ENCODE results near the gene NRIP1. TPM values are rescaled to one million over a fixed set of nuclear protein-coding genes. Genes with fewer than 3 reads are reported as not detected.

Gene NRIP1
- total and polyA plus RNA-seq, 8 donors = 22.6 to 30.5 (median 27.6) TPM

DNA sequence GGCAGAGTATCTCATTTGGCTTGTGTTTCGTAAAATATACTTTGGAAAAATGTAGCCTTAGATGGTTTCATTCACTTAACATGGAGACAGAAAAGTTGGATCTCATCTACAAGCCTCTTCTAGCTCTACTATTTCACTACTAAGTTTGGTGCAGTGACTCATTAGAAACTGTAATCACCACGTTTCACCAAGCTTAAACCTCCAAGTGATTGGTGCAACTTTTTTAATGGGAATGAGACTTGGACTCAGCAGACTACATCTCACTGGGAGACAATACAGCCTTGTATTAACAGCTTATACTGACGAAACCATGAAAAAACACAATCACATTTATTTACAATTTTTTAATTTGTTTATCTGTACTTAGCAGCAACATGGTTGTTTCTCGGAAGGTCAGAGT lies 29.9 kb upstream of the NRIP1 start:
- Histone ChIP-seq H3K27me3 (no peaks in the 10 kb centered on the region), H3K4me3 (no peak overlapping the region), H3K4me1 (no peaks in the 10 kb centered on the region), H3K36me3 (no peaks in the 10 kb centered on the region), H3K27ac (no peak overlapping the region), H3K9me3 (no peaks in the 10 kb centered on the region)
- ATAC-seq (no peak), DNase-seq (no peak)
- no peak for TF ChIP-seq CTCF (IDR thresholded peaks at IDR 0.05)
- intact Hi-C loops (cut with DNase I) = no loop called here

DNA sequence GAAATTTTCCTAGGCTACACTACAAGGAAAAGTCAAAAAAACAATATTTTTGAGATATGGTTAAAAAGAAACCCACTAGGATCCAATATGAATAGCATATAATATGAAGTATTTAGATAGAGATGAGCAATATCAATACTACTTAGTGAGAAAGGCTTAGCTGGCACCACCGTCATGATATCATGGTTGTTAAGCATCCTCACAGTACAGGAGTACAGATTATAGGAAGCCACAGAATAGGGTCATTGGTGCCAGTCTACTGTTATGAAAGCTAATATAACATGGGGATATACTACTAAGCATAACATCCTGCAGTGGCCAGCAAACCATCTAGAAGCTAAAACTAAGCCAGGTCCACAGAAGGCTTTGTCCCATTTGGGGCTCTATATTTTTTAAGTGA lies 28.4 kb upstream of the NRIP1 start:
- ATAC-seq (no peak), DNase-seq (no peak)
- intact Hi-C loops (cut with DNase I) = no loop called here
- no peak overlapping the region for H3K27ac ChIP-seq
- no peaks in the 10 kb centered on the region for H3K9me3 ChIP-seq
- no peaks in the 10 kb centered on the region for H3K27me3 ChIP-seq
- H3K36me3 ChIP-seq = no peaks in the 10 kb centered on the region
- no peak overlapping the region for H3K4me3 ChIP-seq
- no peaks in the 10 kb centered on the region for H3K4me1 ChIP-seq
- no peak for TF ChIP-seq CTCF (IDR thresholded peaks at IDR 0.05)

DNA sequence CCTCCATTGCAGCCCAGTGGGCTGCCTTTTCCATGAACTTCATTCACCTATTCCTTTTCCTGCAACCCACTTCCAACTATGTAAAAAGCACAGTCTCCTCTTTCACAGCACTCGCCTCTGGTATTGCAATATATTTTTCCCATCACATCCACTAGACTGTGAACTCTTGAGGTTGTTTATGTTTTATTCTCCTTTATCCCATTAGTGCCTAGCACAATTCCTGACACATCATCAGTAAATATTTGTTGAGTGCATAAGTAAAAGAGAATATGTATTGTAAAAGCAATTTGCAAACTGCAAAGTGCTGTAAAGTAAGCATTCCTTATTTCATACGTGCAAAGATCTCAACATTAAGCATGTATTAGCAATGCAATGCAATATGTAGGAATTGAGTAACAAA lies 27.9 kb upstream of the NRIP1 start:
- intact Hi-C loops (cut with DNase I) = no loop called here
- H3K4me1 ChIP-seq = no peaks in the 10 kb centered on the region
- no peaks in the 10 kb centered on the region for H3K27me3 ChIP-seq

GRCh38 chr21:15090390-15090789 lies 25.6 kb upstream of the NRIP1 start:
- H3K4me3 ChIP-seq = no peak overlapping the region
- H3K9me3 ChIP-seq = no peaks in the 10 kb centered on the region
- no peak for TF ChIP-seq CTCF (IDR thresholded peaks at IDR 0.05)
- intact Hi-C loops (cut with DNase I) = no loop called here
- ATAC-seq = no peak
- H3K4me1 ChIP-seq = no peaks in the 10 kb centered on the region
- H3K36me3 ChIP-seq = no peaks in the 10 kb centered on the region
- DNase-seq = no peak
- no peak overlapping the region for H3K27ac ChIP-seq
- H3K27me3 ChIP-seq = no peaks in the 10 kb centered on the region

More for the DNA sequence above, 27.9 kb upstream of the NRIP1 start:
- no peak overlapping the region for H3K4me3 ChIP-seq
- ATAC-seq (no peak), DNase-seq (peak in 2 of 4 donors; percentile 2 to 3)
- no peaks in the 10 kb centered on the region for H3K36me3 ChIP-seq
- H3K9me3 ChIP-seq = no peaks in the 10 kb centered on the region
- H3K27ac ChIP-seq = no peak overlapping the region
- no peak for TF ChIP-seq CTCF (IDR thresholded peaks at IDR 0.05)

- Histone ChIP-seq H3K36me3 (no peaks in the 10 kb centered on the region), H3K4me3 (no peak overlapping the region), H3K27me3 (no peaks in the 10 kb centered on the region), H3K4me1 (no peaks in the 10 kb centered on the region), H3K9me3 (no peaks in the 10 kb centered on the region), H3K27ac (no peak overlapping the region)
- intact Hi-C loops (cut with DNase I) = no loop called here
- no peak for ATAC-seq
- no peak for DNase-seq
- no peak for TF ChIP-seq CTCF (IDR thresholded peaks at IDR 0.05)
These were observed 23.7 kb upstream of the NRIP1 start for GRCh38 chr21:15088488-15088887.
